ENCODE results near the gene WNT9A.

WNT9A gene

GRCh38 chr1:227937838-227938145 is 9.9 kb downstream of the WNT9A start:
- TF ChIP-seq SNAI2 (CRISPR knock-in tag; IDR thresholded peaks at IDR 0.05) (no peak), ZFP30 (CRISPR knock-in tag; IDR thresholded peaks at IDR 0.05) (no peak), POU6F1 (CRISPR knock-in tag; IDR thresholded peaks at IDR 0.05; ENCODE audit: borderline replicate concordance, low read depth) (no peak)
- no peak for ATAC-seq

- TF ChIP-seq CREB5 (CRISPR knock-in tag; IDR thresholded peaks at IDR 0.05; ENCODE audit: low read depth) (no peak), ARNTL (CRISPR knock-in tag; IDR thresholded peaks at IDR 0.05; ENCODE audit: borderline replicate concordance, low read depth) (no peak), ISL1 (CRISPR knock-in tag; IDR thresholded peaks at IDR 0.05) (no peak), SNAI2 (CRISPR knock-in tag; IDR thresholded peaks at IDR 0.05) (no peak)
Observed at GRCh38 chr1:227937031-227937837, 10.5 kb downstream of the WNT9A start.

GRCh38 chr1:227935826-227936225 is 11.9 kb downstream of the WNT9A start:
- no peak for TF ChIP-seq ZFP3 (CRISPR knock-in tag; IDR thresholded peaks at IDR 0.05)
- TF ChIP-seq GLIS3 (CRISPR knock-in tag; IDR thresholded peaks at IDR 0.05): no peak
- no peak for TF ChIP-seq ZNF70 (CRISPR knock-in tag; IDR thresholded peaks at IDR 0.05)
- TF ChIP-seq CREB5 (CRISPR knock-in tag; IDR thresholded peaks at IDR 0.05; ENCODE audit: low read depth): no peak
- TF ChIP-seq CSRNP3 (CRISPR knock-in tag; IDR thresholded peaks at IDR 0.05): no peak
- no peak for TF ChIP-seq CSDC2 (CRISPR knock-in tag; IDR thresholded peaks at IDR 0.05)
- TF ChIP-seq PATZ1 (CRISPR knock-in tag; IDR thresholded peaks at IDR 0.05; ENCODE audit: borderline replicate concordance): no peak
- TF ChIP-seq ARNTL (CRISPR knock-in tag; IDR thresholded peaks at IDR 0.05; ENCODE audit: borderline replicate concordance, low read depth): no peak
- no peak for TF ChIP-seq ZNF8 (CRISPR knock-in tag; IDR thresholded peaks at IDR 0.05)
- no peak for TF ChIP-seq SNAI2 (CRISPR knock-in tag; IDR thresholded peaks at IDR 0.05)
- no peak for TF ChIP-seq TSHZ2 (CRISPR knock-in tag; IDR thresholded peaks at IDR 0.05)
- TF ChIP-seq POU6F1 (CRISPR knock-in tag; IDR thresholded peaks at IDR 0.05; ENCODE audit: borderline replicate concordance, low read depth): no peak
- no peak for TF ChIP-seq ZFP30 (CRISPR knock-in tag; IDR thresholded peaks at IDR 0.05)
- no peak for TF ChIP-seq TCF4 (CRISPR knock-in tag; IDR thresholded peaks at IDR 0.05; ENCODE audit: borderline replicate concordance)
- no peak for ATAC-seq

More at GRCh38 chr1:227937031-227937837, 10.5 kb downstream of the WNT9A start:
- no peak for ATAC-seq
